NCI-H526 (cell line): ENCODE results near the gene TMEM203.
"Not testable (repeated sequence)": the region's sequence is repeated elsewhere in the genome, so short reads cannot be mapped to it uniquely, and the experiment has no call there.

Experiments used
- DNase-seq, 2 experiments: peaks; one replicate each; lab custom pipeline; 2025; lab: John Stamatoyannopoulos, UW

Gene TMEM203

GRCh38 chr9:137242269-137243203 is 37.1 kb upstream of the TMEM203 start:
- no peak for DNase-seq

GRCh38 chr9:137241490-137242268 is 36.2 kb upstream of the TMEM203 start:
- no peak for DNase-seq

GRCh38 chr9:137240841-137241489 is 35.5 kb upstream of the TMEM203 start, which contains the start of gene TUBB4B:
Gene TUBB4B, plus strand, starts transcription at chr9:137241287. Its CDS starts 74 bp downstream, at chr9:137241361.
- peak; percentile 98 for DNase-seq

- peak in 1 of 2 experiments; percentile 72 for DNase-seq
Measured at GRCh38 chr9:137240318-137240840, 34.9 kb upstream of the TMEM203 start.

GRCh38 chr9:137239541-137240200 is 34.2 kb upstream of the TMEM203 start:
- DNase-seq, result not testable (repeated sequence)

GRCh38 chr9:137237759-137238726 is 32.6 kb upstream of the TMEM203 start:
- peak; percentile 35 to 67 for DNase-seq

GRCh38 chr9:137236936-137237421 is 31.5 kb upstream of the TMEM203 start:
- DNase-seq, result no peak

- peak; percentile 39 to 89 for DNase-seq
Measured at GRCh38 chr9:137236238-137236935, 30.9 kb upstream of the TMEM203 start.

GRCh38 chr9:137235424-137236237 is 30.2 kb upstream of the TMEM203 start:
- DNase-seq, result no peak

- no peak for DNase-seq
Measured at GRCh38 chr9:137234758-137235423, 29.4 kb upstream of the TMEM203 start.

- DNase-seq, result no peak
Measured at GRCh38 chr9:137234055-137234697, 28.7 kb upstream of the TMEM203 start.

GRCh38 chr9:137233143-137233980 is 27.9 kb upstream of the TMEM203 start:
- no peak for DNase-seq

GRCh38 chr9:137232510-137232909 is 27.1 kb upstream of the TMEM203 start:
- no peak for DNase-seq

- DNase-seq, result no peak
Measured at GRCh38 chr9:137232101-137232500, 26.7 kb upstream of the TMEM203 start.

- no peak for DNase-seq
Measured at GRCh38 chr9:137231372-137232039, 26.1 kb upstream of the TMEM203 start.
